Peyer's patch (tissue), 4 donors: ENCODE measurements around the gene CLEC5A.

Source experiments
- POLR2A ChIP-seq, 2 donors: fragments of 450-650 bp; IDR thresholded peaks; one replicate each; pipeline ENCODE4 v1.5.1; 2017; ENCODE audit warnings: antibody characterized with exemption in 2 of 2, mild to moderate bottlenecking in 2 of 2, moderate library complexity in 2 of 2
- TF ChIP-seq, protein P1 (sequence below), 6 experiments: fragments of 450-650 bp in 4 of 6; fragments of 200-600 bp in 2 of 6; sonication (generic) in 1 of 6; IDR thresholded peaks; one replicate each; pipeline ENCODE4 v1.5.1; 2017 to 2019; ENCODE audit warnings: antibody characterized with exemption in 6 of 6, mild to moderate bottlenecking in 3 of 6, moderate library complexity in 1 of 6

- TF ChIP-seq, protein P1, sequence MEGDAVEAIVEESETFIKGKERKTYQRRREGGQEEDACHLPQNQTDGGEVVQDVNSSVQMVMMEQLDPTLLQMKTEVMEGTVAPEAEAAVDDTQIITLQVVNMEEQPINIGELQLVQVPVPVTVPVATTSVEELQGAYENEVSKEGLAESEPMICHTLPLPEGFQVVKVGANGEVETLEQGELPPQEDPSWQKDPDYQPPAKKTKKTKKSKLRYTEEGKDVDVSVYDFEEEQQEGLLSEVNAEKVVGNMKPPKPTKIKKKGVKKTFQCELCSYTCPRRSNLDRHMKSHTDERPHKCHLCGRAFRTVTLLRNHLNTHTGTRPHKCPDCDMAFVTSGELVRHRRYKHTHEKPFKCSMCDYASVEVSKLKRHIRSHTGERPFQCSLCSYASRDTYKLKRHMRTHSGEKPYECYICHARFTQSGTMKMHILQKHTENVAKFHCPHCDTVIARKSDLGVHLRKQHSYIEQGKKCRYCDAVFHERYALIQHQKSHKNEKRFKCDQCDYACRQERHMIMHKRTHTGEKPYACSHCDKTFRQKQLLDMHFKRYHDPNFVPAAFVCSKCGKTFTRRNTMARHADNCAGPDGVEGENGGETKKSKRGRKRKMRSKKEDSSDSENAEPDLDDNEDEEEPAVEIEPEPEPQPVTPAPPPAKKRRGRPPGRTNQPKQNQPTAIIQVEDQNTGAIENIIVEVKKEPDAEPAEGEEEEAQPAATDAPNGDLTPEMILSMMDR (IDR thresholded peaks at IDR 0.05), result no peak
- TF ChIP-seq POLR2A (IDR thresholded peaks at IDR 0.05), result no peak
These were observed 14.1 kb upstream of the CLEC5A start for GRCh38 chr7:141960687-141961422.
